HG03342 (cell line): ENCODE data around the gene HOXD8.

Experiments used
- ATAC-seq: cut with Tn5 transposase; IDR thresholded peaks from one replicate; pipeline ENCODE4 v1.9.1; 2021; ENCODE audit warnings: mild to moderate bottlenecking, moderate library complexity; ENCODE audit not compliant: unreplicated experiment

Gene HOXD8

DNA sequence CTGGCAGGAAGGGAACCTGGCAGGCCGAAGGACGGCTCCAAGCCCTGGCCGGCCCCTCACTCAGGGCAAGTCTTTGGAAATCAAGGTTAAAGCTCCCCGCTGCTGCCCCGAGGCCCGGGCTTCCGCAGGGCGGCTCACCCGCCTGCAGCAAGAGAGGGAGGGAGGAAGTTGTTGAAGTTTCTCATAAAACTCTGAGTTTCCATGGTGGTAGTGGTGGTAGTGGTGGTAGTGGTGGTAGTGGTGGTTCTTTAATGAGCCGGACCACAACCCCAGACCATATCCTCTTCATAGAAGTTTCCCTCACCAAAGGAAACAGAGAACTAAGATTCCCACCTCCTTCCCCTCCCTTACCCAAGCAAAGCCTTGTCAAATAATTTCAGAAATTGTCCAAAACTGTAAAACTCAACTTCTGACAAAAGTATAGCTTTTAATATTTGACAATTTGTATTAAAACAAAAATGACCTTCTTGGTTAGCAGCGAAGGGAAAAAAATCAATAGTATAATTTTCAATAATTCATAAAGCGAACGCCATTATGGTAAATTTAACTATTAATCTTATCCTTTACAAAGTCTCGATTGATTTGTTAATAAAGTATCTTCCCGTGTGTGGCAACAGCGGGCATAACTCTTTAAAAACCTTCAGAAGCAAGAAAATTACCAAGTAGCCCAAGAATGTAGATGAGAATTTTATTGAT lies 14.4 kb upstream of the HOXD8 start:
- ATAC-seq = no peak

GRCh38 chr2:176115883-176116813 lies 13.4 kb upstream of the HOXD8 start, which contains the start of gene HOXD10:
Gene HOXD10 (plus strand): TSS chr2:176116778. CDS start chr2:176116834, 56 bp downstream.
- ATAC-seq = no peak

DNA sequence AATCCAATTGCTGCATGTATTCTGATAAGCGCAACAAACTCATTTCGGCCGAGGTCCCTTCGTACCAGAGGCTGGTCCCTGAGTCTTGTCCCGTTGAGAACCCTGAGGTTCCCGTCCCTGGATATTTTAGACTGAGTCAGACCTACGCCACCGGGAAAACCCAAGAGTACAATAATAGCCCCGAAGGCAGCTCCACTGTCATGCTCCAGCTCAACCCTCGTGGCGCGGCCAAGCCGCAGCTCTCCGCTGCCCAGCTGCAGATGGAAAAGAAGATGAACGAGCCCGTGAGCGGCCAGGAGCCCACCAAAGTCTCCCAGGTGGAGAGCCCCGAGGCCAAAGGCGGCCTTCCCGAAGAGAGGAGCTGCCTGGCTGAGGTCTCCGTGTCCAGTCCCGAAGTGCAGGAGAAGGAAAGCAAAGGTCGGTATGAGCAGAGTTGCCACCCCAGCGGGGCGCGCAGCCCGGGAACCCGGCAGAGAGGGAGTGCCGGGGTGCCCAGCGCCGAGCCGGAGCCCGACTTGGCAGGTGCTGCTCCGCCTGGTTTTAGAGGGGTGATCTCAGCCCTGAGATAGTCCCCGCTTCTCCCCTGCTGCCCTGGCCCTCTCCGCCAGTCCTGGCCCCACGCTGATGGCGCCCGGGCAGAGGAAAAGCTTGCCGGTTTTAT lies 12.2 kb upstream of the HOXD8 start:
- ATAC-seq = no peak

DNA sequence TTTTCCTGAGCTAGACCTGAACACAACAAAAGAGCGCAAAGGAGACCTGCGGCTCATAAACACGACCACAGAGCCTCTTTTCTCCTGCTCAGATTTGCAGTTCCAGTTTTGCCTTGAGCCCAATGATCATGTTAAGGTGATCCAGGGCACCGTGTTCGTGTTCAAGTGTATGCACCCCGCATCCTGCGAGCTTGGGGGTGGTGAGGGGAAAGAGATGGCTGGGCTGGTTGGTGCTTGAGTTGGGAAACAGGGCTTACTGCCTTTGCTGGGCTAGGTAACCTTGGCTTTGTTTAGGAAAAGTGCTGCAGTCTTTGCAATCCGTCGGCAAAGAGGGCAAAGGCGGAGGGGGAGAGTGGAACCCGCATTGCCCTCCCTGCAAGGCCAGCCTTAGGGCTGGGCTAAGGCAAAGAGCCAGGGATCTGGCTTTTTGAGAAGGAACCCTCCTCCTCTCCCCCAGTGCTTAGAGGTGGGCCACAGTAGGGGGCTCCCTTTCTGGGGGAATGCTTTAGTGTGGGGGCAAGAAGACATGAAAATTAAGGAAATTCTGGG lies 11.6 kb upstream of the HOXD8 start:
- ATAC-seq = no peak

DNA sequence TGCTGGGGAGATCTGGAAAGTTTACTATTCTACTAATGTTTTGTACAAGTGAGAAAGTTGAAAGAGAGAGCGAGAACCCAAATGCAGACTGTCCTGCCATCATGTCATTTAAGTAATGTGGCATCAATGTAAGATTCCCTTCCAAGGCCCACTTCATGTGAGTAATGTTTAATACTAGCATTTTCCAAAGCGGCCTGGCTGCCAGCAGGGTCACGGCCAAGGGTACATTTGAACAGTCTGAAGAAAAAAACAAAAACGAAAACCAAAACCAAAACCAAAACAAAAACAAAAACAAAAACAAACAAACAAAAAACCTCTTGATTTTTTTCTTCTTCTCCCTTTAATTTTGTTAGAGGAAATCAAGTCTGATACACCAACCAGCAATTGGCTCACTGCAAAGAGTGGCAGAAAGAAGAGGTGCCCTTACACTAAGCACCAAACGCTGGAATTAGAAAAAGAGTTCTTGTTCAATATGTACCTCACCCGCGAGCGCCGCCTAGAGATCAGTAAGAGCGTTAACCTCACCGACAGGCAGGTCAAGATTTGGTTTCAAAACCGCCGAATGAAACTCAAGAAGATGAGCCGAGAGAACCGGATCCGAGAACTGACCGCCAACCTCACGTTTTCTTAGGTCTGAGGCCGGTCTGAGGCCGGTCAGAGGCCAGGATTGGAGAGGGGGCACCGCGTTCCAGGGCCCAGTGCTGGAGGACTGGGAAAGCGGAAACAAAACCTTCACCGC lies 10.7 kb upstream of the HOXD8 start:
- ATAC-seq = no peak

DNA sequence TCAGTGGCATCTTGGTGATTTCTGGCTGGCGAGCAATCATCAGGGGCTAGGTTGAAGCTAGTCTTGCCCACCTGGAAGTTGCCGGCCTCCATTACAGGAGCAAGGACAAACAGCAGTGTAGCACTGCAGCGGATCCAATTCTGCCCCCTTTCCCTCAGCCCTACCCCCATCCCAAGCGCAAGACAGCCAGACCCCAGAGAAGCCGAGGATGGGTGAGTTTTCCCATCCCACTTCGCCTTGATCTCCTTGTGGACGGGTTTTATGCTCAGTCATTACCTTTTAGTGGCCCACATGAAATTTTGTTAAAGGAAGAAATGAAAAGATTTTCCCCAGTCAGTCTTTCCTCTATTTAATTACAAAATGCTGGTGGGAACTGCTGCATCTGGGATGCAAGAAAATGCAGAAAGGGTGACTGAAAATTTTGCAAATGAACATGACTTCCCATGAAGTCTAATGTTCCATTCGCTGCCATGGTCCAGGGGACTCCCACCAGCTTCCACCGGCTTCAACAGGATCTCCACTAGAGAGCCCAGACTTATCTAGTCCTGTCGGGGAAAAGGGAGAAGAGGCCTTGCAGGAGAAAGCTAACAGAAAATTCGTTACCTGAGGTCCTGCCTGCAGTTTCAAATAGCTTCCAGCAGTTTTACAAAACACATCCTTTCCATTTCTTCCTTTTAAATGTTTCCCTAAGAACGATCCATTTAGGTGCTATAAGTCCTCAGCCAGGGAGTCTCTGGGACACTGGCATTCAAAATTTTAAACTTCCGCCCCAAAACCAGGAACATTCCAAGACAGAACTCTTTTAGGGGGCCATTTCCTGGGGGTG lies 8.9 kb upstream of the HOXD8 start:
- no peak for ATAC-seq

GRCh38 chr2:176121190-176122051 lies 8.1 kb upstream of the HOXD8 start:
- no peak for ATAC-seq

DNA sequence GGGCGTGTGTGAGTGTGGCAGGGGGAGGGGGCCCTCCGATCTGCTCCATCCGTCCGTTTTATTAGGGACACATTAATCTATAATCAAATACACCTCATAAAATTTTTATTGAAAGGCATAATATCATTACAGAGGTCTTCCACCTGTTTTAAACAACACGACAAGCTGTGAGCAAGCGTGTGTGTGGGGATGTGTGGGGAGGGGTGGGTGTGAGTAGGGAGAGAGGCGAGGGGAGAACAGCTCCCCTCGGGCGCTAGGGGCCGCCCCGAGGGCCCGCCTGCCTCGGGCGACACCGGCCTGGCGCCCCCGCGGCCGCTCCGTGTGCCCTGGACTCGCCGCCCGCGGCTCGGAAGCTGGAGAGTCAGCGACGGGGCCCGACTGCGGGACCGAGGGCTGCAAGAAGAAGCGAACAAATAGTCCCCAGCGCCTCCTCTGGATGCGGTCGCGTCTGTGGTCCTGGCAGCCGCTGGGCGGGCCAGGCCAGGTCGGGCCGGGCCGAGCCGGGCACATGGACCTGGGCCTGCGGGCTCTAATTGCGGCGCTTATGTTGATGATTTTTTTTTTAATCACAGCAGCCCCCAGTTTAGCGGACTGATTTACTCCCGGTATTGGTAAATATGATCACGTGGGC lies 7.3 kb upstream of the HOXD8 start:
- no peak for ATAC-seq

DNA sequence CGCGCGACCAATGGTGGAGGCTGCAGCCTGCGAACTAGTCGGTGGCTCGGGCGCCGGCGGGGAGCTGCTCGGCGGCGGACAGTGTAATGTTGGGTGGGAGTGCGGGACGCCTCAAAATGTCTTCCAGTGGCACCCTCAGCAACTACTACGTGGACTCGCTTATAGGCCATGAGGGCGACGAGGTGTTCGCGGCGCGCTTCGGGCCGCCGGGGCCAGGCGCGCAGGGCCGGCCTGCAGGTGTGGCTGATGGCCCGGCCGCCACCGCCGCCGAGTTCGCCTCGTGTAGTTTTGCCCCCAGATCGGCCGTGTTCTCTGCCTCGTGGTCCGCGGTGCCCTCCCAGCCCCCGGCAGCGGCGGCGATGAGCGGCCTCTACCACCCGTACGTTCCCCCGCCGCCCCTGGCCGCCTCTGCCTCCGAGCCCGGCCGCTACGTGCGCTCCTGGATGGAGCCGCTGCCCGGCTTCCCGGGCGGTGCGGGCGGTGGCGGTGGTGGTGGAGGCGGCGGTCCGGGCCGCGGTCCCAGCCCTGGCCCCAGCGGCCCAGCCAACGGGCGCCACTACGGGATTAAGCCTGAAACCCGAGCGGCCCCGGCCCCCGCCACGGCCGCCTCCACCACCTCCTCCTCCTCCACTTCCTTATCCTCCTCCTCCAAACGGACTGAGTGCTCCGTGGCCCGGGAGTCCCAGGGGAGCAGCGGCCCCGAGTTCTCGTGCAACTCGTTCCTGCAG lies 6.7 kb upstream of the HOXD8 start, which contains the start of gene HOXD9:
Gene HOXD9 (plus strand): TSS at position 37 of the 728 bp plus-strand sequence. CDS start 50 bp downstream, at position 87.
- no peak for ATAC-seq

DNA sequence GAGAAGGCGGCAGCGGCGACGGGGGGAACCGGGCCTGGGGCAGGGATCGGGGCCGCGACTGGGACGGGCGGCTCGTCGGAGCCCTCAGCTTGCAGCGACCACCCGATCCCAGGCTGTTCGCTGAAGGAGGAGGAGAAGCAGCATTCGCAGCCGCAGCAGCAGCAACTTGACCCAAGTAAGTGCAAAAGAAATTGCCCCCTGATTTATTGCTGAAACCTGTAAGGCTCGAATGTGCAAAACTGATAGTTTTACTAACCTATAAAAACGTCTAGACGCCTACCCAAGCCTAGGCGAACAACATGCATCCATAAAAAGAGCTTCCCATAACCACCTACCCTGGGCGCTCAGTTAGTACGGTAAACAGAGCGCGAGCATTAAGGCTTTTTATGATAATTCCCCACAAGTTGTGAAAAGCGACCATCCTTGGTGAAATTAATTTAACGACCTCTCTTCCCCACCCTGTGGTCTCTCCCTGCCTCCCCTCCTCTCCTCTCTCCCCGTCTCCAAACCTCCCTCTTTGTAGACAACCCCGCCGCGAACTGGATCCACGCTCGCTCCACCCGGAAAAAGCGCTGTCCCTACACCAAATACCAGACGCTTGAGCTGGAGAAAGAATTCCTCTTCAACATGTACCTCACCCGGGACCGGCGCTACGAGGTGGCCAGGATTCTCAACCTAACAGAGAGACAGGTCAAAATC lies 5.9 kb upstream of the HOXD8 start:
- ATAC-seq = no peak

DNA sequence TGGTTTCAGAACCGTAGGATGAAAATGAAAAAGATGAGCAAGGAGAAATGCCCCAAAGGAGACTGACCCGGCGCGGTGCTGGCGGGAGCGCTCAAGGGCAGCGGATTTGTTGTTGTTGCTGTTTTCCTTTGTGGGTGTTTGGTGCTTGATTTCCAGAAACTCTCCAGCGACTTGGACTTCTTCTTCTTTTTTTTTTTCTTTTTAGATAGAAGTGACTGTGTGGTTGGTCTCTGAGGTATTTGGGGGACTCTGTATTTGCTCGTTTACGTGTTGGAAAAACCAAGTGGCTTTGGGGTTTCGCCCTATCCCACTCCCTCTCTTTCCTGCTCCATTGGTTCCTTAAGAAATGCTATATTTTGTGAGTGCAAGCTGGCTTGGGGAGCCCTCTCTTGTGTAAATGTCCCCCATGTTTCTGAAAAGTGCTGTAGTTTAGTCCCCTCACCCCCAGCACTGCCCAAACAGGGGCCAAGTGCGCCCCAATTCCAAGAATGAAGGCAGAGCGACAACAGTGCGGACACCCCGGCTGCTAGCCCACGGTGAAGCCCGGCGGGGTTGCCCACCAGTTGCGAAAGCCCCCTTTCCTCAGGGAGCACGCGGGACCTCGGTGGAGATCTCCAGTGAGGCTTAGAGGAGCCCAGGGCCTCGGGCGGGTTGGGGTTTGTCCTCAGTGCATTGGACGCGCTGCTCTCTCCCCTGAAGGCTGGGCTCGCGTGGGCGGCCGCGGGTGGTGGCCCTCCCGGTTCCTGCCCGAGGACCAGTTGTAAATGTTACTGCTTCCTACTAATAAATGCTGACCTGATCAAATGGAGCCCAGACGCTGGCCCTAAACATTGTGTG lies 5.2 kb upstream of the HOXD8 start:
- ATAC-seq = no peak

DNA sequence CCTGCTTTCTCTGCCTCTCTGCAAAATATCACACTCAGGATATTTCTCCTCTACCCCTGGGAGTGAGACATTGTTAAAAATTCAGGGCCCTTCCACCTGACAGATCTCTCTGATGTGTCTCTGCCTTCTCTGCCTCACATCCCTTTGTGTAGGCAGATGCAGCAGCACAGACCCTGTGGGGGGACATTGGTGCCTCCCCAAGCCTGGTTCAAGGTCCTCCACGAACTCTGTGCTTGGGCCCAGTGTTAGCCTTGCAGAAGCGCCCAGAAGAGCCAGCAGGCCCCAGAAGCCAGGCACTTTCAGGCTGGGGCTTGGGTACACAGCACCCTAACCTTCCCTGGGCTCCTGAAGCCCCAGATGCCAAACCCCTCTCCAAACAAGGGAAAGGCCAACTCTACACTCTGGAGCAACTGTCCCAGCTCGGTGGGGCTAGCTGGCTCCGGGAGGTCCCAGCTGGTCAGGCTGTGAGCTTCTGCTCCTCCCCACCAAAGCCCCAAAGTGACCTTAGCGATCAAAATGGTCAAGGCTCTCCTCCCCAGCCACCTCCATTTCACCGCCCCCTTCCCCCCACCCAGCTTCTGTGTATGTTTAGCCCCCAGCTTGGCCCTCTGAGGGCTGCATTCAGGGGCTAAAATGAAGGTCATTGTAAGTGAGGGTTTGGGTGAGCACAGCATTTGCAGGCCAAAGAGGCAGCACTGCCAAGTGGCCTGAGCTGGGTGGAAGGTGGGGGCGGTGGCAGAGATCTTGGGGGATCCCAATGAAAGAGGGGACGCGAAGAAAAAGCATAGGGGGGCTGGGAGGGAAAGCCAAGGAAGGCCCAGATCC lies 4.3 kb upstream of the HOXD8 start:
- ATAC-seq = no peak

DNA sequence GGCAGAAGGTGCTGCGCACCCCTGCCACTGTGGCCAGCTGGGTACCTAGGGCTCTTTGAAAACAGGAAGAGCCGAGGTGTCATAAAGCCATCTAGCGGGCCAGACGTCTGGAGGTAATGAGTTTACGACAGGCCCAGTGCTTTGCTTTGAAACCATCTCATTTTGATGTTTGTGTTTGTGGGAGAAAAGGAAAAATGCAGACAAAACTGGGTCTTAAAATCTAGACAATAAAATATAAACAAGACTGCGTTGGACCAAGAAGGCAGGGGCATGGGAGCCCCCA lies 3.8 kb upstream of the HOXD8 start:
- ATAC-seq = no peak

DNA sequence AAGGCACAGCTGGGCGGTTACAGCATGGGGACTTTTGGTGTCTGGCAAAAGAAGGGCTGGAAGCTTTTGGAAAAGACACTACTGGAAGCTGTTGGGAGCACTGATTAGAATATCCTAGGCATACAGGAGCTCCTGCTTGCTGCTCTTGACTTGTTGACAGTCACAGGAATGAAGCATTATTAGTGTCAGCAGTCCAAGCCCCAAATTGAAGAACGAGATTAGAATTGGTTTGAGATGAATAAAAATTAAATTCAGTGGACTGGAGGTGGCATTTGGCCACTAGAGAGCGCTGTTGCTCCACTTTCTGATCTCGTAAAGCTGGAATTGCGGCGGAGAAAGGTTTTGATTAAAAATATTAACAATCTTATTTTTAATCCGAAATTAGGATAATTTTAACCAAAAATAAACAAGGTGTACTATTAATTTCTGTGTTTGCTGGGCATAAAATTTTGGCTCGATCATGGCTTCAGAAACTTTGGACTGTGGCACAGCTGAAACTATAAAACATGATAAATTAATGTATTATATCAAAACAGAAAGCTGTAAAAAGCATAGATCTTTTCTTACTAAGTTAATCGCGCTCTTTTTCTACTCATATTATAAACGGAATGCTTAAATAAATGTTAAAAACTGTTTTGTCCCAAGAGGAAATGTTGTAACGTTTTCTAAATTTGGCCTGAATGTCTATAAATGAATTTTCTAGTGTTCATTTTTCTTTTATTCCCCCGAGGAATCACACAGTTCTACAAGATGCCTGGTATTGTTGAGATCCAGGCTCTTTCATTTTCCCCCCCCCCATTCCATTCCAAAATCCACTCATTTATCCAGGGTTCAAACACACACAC lies 2.4 kb upstream of the HOXD8 start:
- ATAC-seq = no peak

DNA sequence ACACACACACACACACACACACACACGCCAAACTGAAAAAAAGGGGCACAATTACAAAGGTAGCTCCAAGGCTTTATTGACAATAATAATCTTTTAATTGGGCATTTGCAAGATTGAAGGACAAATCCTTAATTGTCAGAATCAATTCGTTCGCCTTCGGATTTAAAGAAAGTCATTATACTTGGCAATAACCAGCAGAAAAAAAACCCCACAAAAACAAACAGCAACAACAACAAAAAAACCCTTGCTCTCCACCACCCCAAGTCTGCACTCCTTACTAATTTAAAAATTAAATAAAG lies 1.8 kb upstream of the HOXD8 start:
- no peak for ATAC-seq
